HepG2 (cell line): ENCODE measurements around the gene SLC35F3. TPM values are rescaled to one million over a fixed set of nuclear protein-coding genes. Genes with fewer than 3 reads are reported as not detected.

Experiments used
- ATAC-seq: fragments of 200-7000 bp; cut with Tn5 transposase; 3 replicates; pipeline ENCODE4 v1.9.1; 2020; ENCODE audit warnings: mild to moderate bottlenecking, moderate library complexity
- BruUV-seq: library from RNA; stranded (reverse); fragments of 400-500 nt; replicated peaks from 2 replicates; lab custom pipeline; 2021; lab: Mats Ljungman, UMichigan
- CTCF ChIA-PET: fragments of 300-600 bp; formaldehyde crosslinking; extraction: SDS; loops from one replicate; lab custom pipeline; 2021; ENCODE audit warnings: low total read pairs, inconsistent platforms, low intra/inter-chr PET ratio; lab: Yijun Ruan, JAX
- POLR2A ChIA-PET: fragments of 350-600 bp; sonication (Branson Sonifier 250); formaldehyde crosslinking; loops from one replicate; lab custom pipeline; 2020; ENCODE audit warnings: antibody characterized with exemption, inconsistent platforms; lab: Yijun Ruan, JAX
- DNase-seq: peaks from one replicate; pipeline ENCODE4 v3.0.0-alpha.2; 2015; ENCODE audit warnings: low spot score
- FAIRE-seq: peaks from 3 replicates; lab custom pipeline; 2011; peaks lifted over from hg19 to GRCh38; lab: Jason Lieb, UNC
- H2AFZ ChIP-seq: one replicate; pipeline ENCODE4 v1.6.1; 2011; ENCODE audit warnings: low read length, inconsistent platforms
- H3K27ac ChIP-seq: fragments of 300-600 bp; 3 replicates; pipeline ENCODE4 v1.8.0; 2011; ENCODE audit warnings: mixed run types, mild to moderate bottlenecking, mixed read lengths, low read length, inconsistent platforms; ENCODE audit not compliant: insufficient read depth; ENCODE audit errors: extremely low read length
- H3K27me3 ChIP-seq, 2 experiments: fragments of 200-600 bp in 1 of 2; 2 replicates in 1 of 2; 3 replicates in 1 of 2; pipeline versions ENCODE4 v1.6.0 to v1.8.0; 2011; ENCODE audit warnings: low read length in 2 of 2, mild to moderate bottlenecking in 2 of 2, moderate library complexity in 2 of 2, inconsistent platforms in 1 of 2; ENCODE audit not compliant: insufficient read depth in 2 of 2, control insufficient read depth in 1 of 2
- H3K36me3 ChIP-seq, 2 experiments: fragments of 200-600 bp in 1 of 2; replicated peaks in 1 of 2; 2 replicates in 1 of 2; 3 replicates in 1 of 2; pipeline versions ENCODE4 v1.5.1 to v1.8.0; 2011; ENCODE audit warnings: low read length in 2 of 2, inconsistent platforms in 1 of 2; ENCODE audit not compliant: insufficient read depth in 2 of 2, control insufficient read depth in 1 of 2
- H3K4me1 ChIP-seq: 2 replicates; pipeline ENCODE4 v1.5.1; 2012; ENCODE audit warnings: low read length, inconsistent platforms; ENCODE audit not compliant: insufficient read depth
- H3K4me2 ChIP-seq: 2 replicates; pipeline ENCODE4 v1.6.0; 2011; ENCODE audit warnings: low read depth, low read length, inconsistent platforms
- H3K4me3 ChIP-seq, 3 experiments: fragments of 200-600 bp in 1 of 3; sonication (generic), shearing (Covaris generic) in 1 of 3; replicated peaks in 1 of 3; 2 replicates each; pipeline ENCODE4 v1.5.1; 2011 to 2016; ENCODE audit warnings: low read length in 3 of 3, inconsistent platforms in 2 of 3, low read depth in 2 of 3, mild to moderate bottlenecking in 2 of 3, control low read depth in 1 of 3, mixed read lengths in 1 of 3; ENCODE audit not compliant: insufficient read depth in 1 of 3
- H3K79me2 ChIP-seq: one replicate; pipeline ENCODE4 v1.6.1; 2011; ENCODE audit warnings: low read length, inconsistent platforms; ENCODE audit not compliant: insufficient read depth
- H3K9ac ChIP-seq: 2 replicates; pipeline ENCODE4 v1.6.0; 2011; ENCODE audit warnings: mild to moderate bottlenecking, low read depth, low read length, inconsistent platforms; ENCODE audit not compliant: insufficient read depth
- H3K9me3 ChIP-seq: 2 replicates; pipeline ENCODE4 v1.5.1; 2012; ENCODE audit warnings: mild to moderate bottlenecking, low read length
- H4K20me1 ChIP-seq: 2 replicates; pipeline ENCODE4 v1.6.0; 2011; ENCODE audit warnings: inconsistent platforms, mild to moderate bottlenecking, low read length, moderate library complexity; ENCODE audit not compliant: insufficient read depth
- ELF1 ChIP-seq: sonication (generic); formaldehyde crosslinking; IDR thresholded peaks from 2 replicates; pipeline ENCODE4 v1.4.0; 2020; ENCODE audit warnings: missing genetic modification reagents
- GPBP1L1 ChIP-seq: sonication (generic); formaldehyde crosslinking; IDR thresholded peaks from 2 replicates; pipeline ENCODE4 v1.5.0; 2020; ENCODE audit warnings: mild to moderate bottlenecking, missing genetic modification reagents
- HBP1 ChIP-seq: IDR thresholded peaks from 2 replicates; pipeline ENCODE4 v1.6.1; 2016; ENCODE audit warnings: low read depth, control low read depth
- NFATC3 ChIP-seq: sonication (generic); formaldehyde crosslinking; IDR thresholded peaks from 2 replicates; pipeline ENCODE4 v1.5.1; 2020; ENCODE audit warnings: mild to moderate bottlenecking, missing genetic modification reagents
- PAXIP1 ChIP-seq: sonication (generic); formaldehyde crosslinking; conservative IDR thresholded peaks from 2 replicates; pipeline ENCODE4 v1.4.0; 2020; ENCODE audit warnings: mild to moderate bottlenecking, missing genetic modification reagents, moderate library complexity
- RXRA ChIP-seq: sonication (generic); formaldehyde crosslinking; IDR thresholded peaks from 2 replicates; pipeline ENCODE4 v1.5.1; 2020; ENCODE audit warnings: missing genetic modification reagents
- TEF ChIP-seq: sonication (generic); formaldehyde crosslinking; IDR thresholded peaks from 2 replicates; pipeline ENCODE4 v1.5.0; 2020; ENCODE audit warnings: missing genetic modification reagents
- ZNF235 ChIP-seq: sonication (generic); formaldehyde crosslinking; IDR thresholded peaks from 2 replicates; pipeline ENCODE4 v1.8.1; 2023; ENCODE audit warnings: mild to moderate bottlenecking, missing genetic modification reagents, borderline replicate concordance
- ZNF276 ChIP-seq: sonication (generic); formaldehyde crosslinking; IDR thresholded peaks from 2 replicates; pipeline ENCODE4 v1.4.0; 2020; ENCODE audit warnings: mild to moderate bottlenecking, low read depth, missing genetic modification reagents
- ZNF292 ChIP-seq: sonication (generic); formaldehyde crosslinking; IDR thresholded peaks from 2 replicates; pipeline ENCODE4 v1.8.1; 2022; ENCODE audit warnings: mild to moderate bottlenecking, low read depth, missing genetic modification reagents, borderline replicate concordance
- ZNF326 ChIP-seq: sonication (generic); formaldehyde crosslinking; IDR thresholded peaks from 2 replicates; pipeline ENCODE4 v1.4.0; 2020; ENCODE audit warnings: missing genetic modification reagents, borderline replicate concordance
- ZNF34 ChIP-seq: sonication (generic); formaldehyde crosslinking; IDR thresholded peaks from 2 replicates; pipeline ENCODE4 v1.4.0; 2020; ENCODE audit warnings: mild to moderate bottlenecking, missing genetic modification reagents, borderline replicate concordance
- ZNF382 ChIP-seq: sonication (generic); formaldehyde crosslinking; IDR thresholded peaks from 2 replicates; pipeline ENCODE4 v1.5.0; 2020; ENCODE audit warnings: missing genetic modification reagents, mild to moderate bottlenecking, borderline replicate concordance
- ZNF639 ChIP-seq: conservative IDR thresholded peaks from 2 replicates; pipeline ENCODE4 v1.6.1; 2018; ENCODE audit warnings: missing genetic modification reagents
- ZNF746 ChIP-seq: sonication (generic); formaldehyde crosslinking; IDR thresholded peaks from 2 replicates; pipeline ENCODE4 v1.8.0; 2022; ENCODE audit warnings: mild to moderate bottlenecking, missing genetic modification reagents
- WGBS: methylation state at CpG from one replicate; pipeline ENCODE4 v1.1.6; 2017; ENCODE audit warnings: low lambda C conversion rate; 5-methylcytosine and 5-hydroxymethylcytosine counted together
- in situ Hi-C: cut with HindIII; loops from 2 replicates; pipeline ENCODE4 v1.10.0; 2017; ENCODE audit warnings: low pct_unique_long_range_greater_than_20kb; ENCODE audit not compliant: extremely low pct_ligation_motif_present
- intact Hi-C: fragments of 100-400 bp; cut with micrococcal nuclease; formaldehyde crosslinking; loops from one replicate; pipeline ENCODE4 v1.10.0; 2022; ENCODE audit not compliant: unreplicated experiment
- polyA plus RNA-seq, 8 experiments: library from polyadenylated mRNA; depleted of rRNA in 3 of 8; stranded (reverse) in 7 of 8; unstranded in 1 of 8; fragments of >200 nt; fragmentation: Illumina TruSeq in 4 of 8; extraction: Trizol in 4 of 8; gene quantifications; 2 replicates each; pipeline versions ENCODE4 v1.2.1 to v1.2.3, GENCODE V29; 2011 to 2016; ENCODE audit warnings: low read depth in 4 of 8, missing spikeins in 1 of 8, mixed read lengths in 1 of 8; ENCODE audit not compliant: insufficient read depth in 1 of 8
- total RNA-seq, 5 experiments: library from RNA; depleted of rRNA; stranded (reverse); fragments of >200 nt; fragmentation: Illumina TruSeq; extraction: Trizol; gene quantifications; 2 replicates each; pipeline ENCODE4 v1.2.3, GENCODE V29; 2016; ENCODE audit warnings: low read depth in 1 of 5

SLC35F3 gene
- total and polyA plus RNA-seq, 2 of the 13 experiments (the other 11 are each of a cell fraction or from before 2014, with no cell fraction given) = not detected

GRCh38 chr1:234295626-234296025, 391.1 kb downstream of the SLC35F3 start:
- CTCF ChIA-PET = no interaction called here
- no peak overlapping the region for H3K9ac ChIP-seq
- H2AFZ ChIP-seq = no peak overlapping the region
- H3K4me2 ChIP-seq = no peak overlapping the region
- POLR2A ChIA-PET = no interaction called here
- ATAC-seq = no peak
- no peak overlapping the region for H3K4me3 ChIP-seq
- no peaks in the 10 kb centered on the region for H3K79me2 ChIP-seq
- H3K9me3 ChIP-seq = no peaks in the 10 kb centered on the region
- no peak overlapping the region for H3K27ac ChIP-seq
- H3K4me1 ChIP-seq = no peaks in the 10 kb centered on the region
- intact Hi-C loops = no loop called here
- no peak for FAIRE-seq
- in situ Hi-C loops = no loop called here
- no peak for DNase-seq
- H3K36me3 ChIP-seq = no peaks in the 10 kb centered on the region
- 62% methylated on average over 2 of the region's 2 CpGs for WGBS
- no TSS peak for BruUV-seq
- peaks cover 2 to 33% of the 10 kb centered on the region in 2 experiments; a peak in 3 of 5 replicates for H3K27me3 ChIP-seq
- H4K20me1 ChIP-seq = no peaks in the 10 kb centered on the region
- TF ChIP-seq ELF1 (no peak), ZNF292 (CRISPR knock-in tag) (no peak), TEF (CRISPR knock-in tag) (no peak), HBP1 (CRISPR knock-in tag) (no peak), ZNF276 (CRISPR knock-in tag) (no peak), ZNF34 (CRISPR knock-in tag) (no peak), PAXIP1 (CRISPR knock-in tag) (no peak), ZNF235 (CRISPR knock-in tag) (no peak), ZNF746 (no peak), NFATC3 (CRISPR knock-in tag) (no peak), ZNF326 (CRISPR knock-in tag) (no peak), RXRA (CRISPR knock-in tag) (no peak), GPBP1L1 (CRISPR knock-in tag) (no peak), ZNF639 (no peak), ZNF382 (CRISPR knock-in tag) (no peak)
